Stomach (tissue), 4 donors: ENCODE data around the gene LRRC74A.

ENCODE experiments used
- POLR2AphosphoS5 ChIP-seq, 3 donors: sonication (generic); formaldehyde crosslinking; IDR thresholded peaks; one replicate each; pipeline ENCODE4 v1.6.1; 2016; ENCODE audit warnings: antibody characterized with exemption in 3 of 3
- TF ChIP-seq, protein P1 (sequence below), 7 experiments: fragments of 450-650 bp in 4 of 7; fragments of 200-600 bp in 3 of 7; sonication (generic) in 3 of 7; IDR thresholded peaks; one replicate each; pipeline ENCODE4 v1.5.1; 2016 to 2019; ENCODE audit warnings: antibody characterized with exemption in 7 of 7, control low read depth in 2 of 7, mild to moderate bottlenecking in 1 of 7

DNA sequence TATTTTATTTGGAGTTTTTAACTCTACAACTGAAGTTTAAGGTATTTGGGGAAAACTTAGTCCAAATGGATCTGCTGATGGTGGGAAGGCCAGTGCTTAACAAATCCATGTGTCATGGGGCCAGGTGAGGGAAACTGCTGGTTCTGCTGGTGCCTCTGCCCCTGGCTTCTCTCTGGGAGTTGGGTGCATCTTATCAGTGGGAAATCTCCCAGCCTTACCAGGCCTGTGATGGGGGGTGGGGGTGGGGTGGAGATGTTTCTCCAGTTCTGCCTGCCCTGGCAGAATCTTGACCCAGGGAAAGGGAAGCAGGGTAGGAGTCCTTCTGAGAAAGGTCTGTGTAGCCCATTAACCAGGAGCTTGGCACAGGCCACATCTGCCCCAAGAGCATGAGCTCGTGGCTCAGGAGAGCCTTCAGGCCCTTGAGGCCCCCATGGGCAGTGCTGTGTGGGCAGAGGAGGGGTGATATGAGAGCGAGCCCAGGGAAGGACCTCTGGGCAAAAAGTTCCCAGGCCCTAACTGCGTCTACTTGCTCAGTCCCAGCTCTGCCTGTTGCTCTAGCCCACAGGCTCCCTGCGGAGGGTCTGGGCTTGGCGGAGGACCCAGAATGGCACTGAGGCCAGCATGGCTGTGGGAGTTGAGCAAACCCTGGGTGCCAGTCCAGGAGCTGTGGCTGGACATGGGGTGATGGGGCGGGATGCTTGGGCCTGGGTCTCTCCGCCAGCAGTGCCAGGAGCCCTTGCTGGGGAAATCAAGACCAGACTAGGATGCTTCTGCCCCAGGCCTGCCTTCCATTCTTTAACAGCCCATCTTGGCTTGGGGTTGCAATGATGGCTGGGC lies 46.8 kb upstream of the LRRC74A start:
- TF ChIP-seq, protein P1, sequence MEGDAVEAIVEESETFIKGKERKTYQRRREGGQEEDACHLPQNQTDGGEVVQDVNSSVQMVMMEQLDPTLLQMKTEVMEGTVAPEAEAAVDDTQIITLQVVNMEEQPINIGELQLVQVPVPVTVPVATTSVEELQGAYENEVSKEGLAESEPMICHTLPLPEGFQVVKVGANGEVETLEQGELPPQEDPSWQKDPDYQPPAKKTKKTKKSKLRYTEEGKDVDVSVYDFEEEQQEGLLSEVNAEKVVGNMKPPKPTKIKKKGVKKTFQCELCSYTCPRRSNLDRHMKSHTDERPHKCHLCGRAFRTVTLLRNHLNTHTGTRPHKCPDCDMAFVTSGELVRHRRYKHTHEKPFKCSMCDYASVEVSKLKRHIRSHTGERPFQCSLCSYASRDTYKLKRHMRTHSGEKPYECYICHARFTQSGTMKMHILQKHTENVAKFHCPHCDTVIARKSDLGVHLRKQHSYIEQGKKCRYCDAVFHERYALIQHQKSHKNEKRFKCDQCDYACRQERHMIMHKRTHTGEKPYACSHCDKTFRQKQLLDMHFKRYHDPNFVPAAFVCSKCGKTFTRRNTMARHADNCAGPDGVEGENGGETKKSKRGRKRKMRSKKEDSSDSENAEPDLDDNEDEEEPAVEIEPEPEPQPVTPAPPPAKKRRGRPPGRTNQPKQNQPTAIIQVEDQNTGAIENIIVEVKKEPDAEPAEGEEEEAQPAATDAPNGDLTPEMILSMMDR (IDR thresholded peaks at IDR 0.05) = no peak
- no peak for TF ChIP-seq POLR2AphosphoS5 (IDR thresholded peaks at IDR 0.05)
